SK-N-DZ (cell line): Measurements from ENCODE around the gene AKAIN1.
A peak's percentile ranks its signal among the peaks of the same experiment; 100 is the strongest.

Experiments used
- DNase-seq: peaks from one replicate; pipeline ENCODE4 v3.0.0-alpha.2; 2015; ENCODE audit warnings: low spot score

The AKAIN1 gene

GRCh38 chr18:5162111-5162510, 34.9 kb downstream of the AKAIN1 start:
- DNase-seq = no peak

- no peak for DNase-seq
Observed at GRCh38 chr18:5159080-5159479, 38.0 kb downstream of the AKAIN1 start.

GRCh38 chr18:5158587-5158986, 38.5 kb downstream of the AKAIN1 start:
- DNase-seq = no peak

- DNase-seq = no peak
Observed at GRCh38 chr18:5158172-5158571, 38.9 kb downstream of the AKAIN1 start.

GRCh38 chr18:5155907-5156287, 41.2 kb downstream of the AKAIN1 start:
- DNase-seq = no peak

- DNase-seq = no peak
Observed at GRCh38 chr18:5155218-5155906, 41.7 kb downstream of the AKAIN1 start.

GRCh38 chr18:5152343-5153020, 44.6 kb downstream of the AKAIN1 start:
- no peak for DNase-seq

GRCh38 chr18:5150894-5151293, 46.2 kb downstream of the AKAIN1 start:
- peak; percentile 40 for DNase-seq

GRCh38 chr18:5146093-5146492, 51.0 kb downstream of the AKAIN1 start:
- no peak for DNase-seq

- no peak for DNase-seq
Observed at GRCh38 chr18:5145168-5145825, 51.8 kb downstream of the AKAIN1 start.

GRCh38 chr18:5144629-5145028, 52.4 kb downstream of the AKAIN1 start:
- no peak for DNase-seq

- peak; percentile 26 for DNase-seq
Observed at GRCh38 chr18:5142859-5143258, 54.2 kb downstream of the AKAIN1 start.

- peak; percentile 83 for DNase-seq
Observed at GRCh38 chr18:5142131-5142530, 54.9 kb downstream of the AKAIN1 start.

- no peak for DNase-seq
Observed at GRCh38 chr18:5137261-5137660, 59.8 kb downstream of the AKAIN1 start.

- no peak for DNase-seq
Observed at GRCh38 chr18:5132987-5133386, 64.1 kb downstream of the AKAIN1 start.

GRCh38 chr18:5122272-5122671, 74.8 kb downstream of the AKAIN1 start:
- no peak for DNase-seq

- peak; percentile 81 for DNase-seq
Observed at GRCh38 chr18:5110266-5110665, 86.8 kb downstream of the AKAIN1 start.

- DNase-seq = no peak
Observed at GRCh38 chr18:5107988-5108387, 89.1 kb downstream of the AKAIN1 start.

GRCh38 chr18:5106730-5107129, 90.3 kb downstream of the AKAIN1 start:
- no peak for DNase-seq

- DNase-seq = no peak
Observed at GRCh38 chr18:5104246-5104645, 92.8 kb downstream of the AKAIN1 start.

GRCh38 chr18:5103693-5104092, 93.4 kb downstream of the AKAIN1 start:
- DNase-seq = no peak

- no peak for DNase-seq
Observed at GRCh38 chr18:5103286-5103685, 93.8 kb downstream of the AKAIN1 start.
